HL-60 (cell line): ENCODE measurements around the gene DDX18.

Experiments used
- DNase-seq, 2 experiments: peaks; one replicate each; pipeline ENCODE4 v3.0.0-alpha.2; 2010 to 2020; ENCODE audit warnings: low read depth in 1 of 2, low spot score in 1 of 2
- H3K27ac ChIP-seq: fragments of 250-450 bp; sonication (Bioruptor Pico); replicated peaks from 2 replicates; pipeline ENCODE4 v1.5.1; 2020; ENCODE audit warnings: mild to moderate bottlenecking, moderate library complexity
- H3K27me3 ChIP-seq: fragments of 250-450 bp; sonication (Bioruptor Pico); 2 replicates; pipeline ENCODE4 v1.5.1; 2021; ENCODE audit warnings: mild to moderate bottlenecking, moderate library complexity; ENCODE audit not compliant: insufficient read depth, poor library complexity, severe bottlenecking
- H3K4me3 ChIP-seq: replicated peaks from 2 replicates; pipeline ENCODE4 v1.5.1; 2011; ENCODE audit warnings: mild to moderate bottlenecking, control low read depth, low read length; ENCODE audit not compliant: insufficient read depth
- GABPA ChIP-seq: IDR thresholded peaks from 2 replicates; pipeline ENCODE4 v1.6.1; 2012; ENCODE audit warnings: low read depth
- POLR2AphosphoS5 ChIP-seq: IDR thresholded peaks from 2 replicates; pipeline ENCODE4 v1.6.1; 2012; ENCODE audit warnings: low read depth
- SPI1 ChIP-seq: IDR thresholded peaks from 2 replicates; pipeline ENCODE4 v1.6.1; 2012; ENCODE audit warnings: low read depth, mild to moderate bottlenecking, borderline replicate concordance
- TF ChIP-seq, protein P1 (sequence below): IDR thresholded peaks from 2 replicates; pipeline ENCODE4 v1.6.1; 2012; ENCODE audit warnings: low read depth; ENCODE audit not compliant: insufficient replicate concordance
- TF ChIP-seq, protein P2 (sequence below): IDR thresholded peaks from one replicate; pipeline ENCODE4 v1.5.1; 2011; ENCODE audit warnings: low read length, control low read depth, inconsistent platforms; ENCODE audit not compliant: insufficient read depth

The DDX18 gene

DNA sequence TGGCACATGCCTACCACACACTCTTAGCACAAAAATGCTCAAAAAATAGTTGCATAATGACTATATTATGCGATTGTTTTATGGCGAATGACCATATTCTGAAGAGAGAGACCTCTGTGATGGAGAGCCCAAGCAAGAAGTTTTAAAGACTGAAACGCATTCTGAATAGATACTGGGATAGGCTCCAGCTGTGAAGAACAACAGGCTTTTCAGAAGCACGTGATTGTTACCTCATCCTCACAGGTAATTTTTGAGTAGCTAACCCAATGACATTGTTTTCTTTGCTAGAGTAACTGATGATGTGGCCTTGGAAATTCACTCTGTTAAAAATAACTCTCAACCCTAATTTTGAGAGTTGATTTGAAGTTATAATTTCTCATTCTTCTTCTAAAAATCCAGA lies 2.0 kb upstream of the DDX18 start:
- TF ChIP-seq, protein P1, sequence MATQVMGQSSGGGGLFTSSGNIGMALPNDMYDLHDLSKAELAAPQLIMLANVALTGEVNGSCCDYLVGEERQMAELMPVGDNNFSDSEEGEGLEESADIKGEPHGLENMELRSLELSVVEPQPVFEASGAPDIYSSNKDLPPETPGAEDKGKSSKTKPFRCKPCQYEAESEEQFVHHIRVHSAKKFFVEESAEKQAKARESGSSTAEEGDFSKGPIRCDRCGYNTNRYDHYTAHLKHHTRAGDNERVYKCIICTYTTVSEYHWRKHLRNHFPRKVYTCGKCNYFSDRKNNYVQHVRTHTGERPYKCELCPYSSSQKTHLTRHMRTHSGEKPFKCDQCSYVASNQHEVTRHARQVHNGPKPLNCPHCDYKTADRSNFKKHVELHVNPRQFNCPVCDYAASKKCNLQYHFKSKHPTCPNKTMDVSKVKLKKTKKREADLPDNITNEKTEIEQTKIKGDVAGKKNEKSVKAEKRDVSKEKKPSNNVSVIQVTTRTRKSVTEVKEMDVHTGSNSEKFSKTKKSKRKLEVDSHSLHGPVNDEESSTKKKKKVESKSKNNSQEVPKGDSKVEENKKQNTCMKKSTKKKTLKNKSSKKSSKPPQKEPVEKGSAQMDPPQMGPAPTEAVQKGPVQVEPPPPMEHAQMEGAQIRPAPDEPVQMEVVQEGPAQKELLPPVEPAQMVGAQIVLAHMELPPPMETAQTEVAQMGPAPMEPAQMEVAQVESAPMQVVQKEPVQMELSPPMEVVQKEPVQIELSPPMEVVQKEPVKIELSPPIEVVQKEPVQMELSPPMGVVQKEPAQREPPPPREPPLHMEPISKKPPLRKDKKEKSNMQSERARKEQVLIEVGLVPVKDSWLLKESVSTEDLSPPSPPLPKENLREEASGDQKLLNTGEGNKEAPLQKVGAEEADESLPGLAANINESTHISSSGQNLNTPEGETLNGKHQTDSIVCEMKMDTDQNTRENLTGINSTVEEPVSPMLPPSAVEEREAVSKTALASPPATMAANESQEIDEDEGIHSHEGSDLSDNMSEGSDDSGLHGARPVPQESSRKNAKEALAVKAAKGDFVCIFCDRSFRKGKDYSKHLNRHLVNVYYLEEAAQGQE: no peak
- TF ChIP-seq, protein P2, sequence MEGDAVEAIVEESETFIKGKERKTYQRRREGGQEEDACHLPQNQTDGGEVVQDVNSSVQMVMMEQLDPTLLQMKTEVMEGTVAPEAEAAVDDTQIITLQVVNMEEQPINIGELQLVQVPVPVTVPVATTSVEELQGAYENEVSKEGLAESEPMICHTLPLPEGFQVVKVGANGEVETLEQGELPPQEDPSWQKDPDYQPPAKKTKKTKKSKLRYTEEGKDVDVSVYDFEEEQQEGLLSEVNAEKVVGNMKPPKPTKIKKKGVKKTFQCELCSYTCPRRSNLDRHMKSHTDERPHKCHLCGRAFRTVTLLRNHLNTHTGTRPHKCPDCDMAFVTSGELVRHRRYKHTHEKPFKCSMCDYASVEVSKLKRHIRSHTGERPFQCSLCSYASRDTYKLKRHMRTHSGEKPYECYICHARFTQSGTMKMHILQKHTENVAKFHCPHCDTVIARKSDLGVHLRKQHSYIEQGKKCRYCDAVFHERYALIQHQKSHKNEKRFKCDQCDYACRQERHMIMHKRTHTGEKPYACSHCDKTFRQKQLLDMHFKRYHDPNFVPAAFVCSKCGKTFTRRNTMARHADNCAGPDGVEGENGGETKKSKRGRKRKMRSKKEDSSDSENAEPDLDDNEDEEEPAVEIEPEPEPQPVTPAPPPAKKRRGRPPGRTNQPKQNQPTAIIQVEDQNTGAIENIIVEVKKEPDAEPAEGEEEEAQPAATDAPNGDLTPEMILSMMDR: no peak
- TF ChIP-seq SPI1: no peak
- no peak for TF ChIP-seq POLR2AphosphoS5
- no peak for TF ChIP-seq GABPA
- Histone ChIP-seq H3K4me3 (no peak overlapping the region), H3K27ac (no peak overlapping the region), H3K27me3 (no peaks in the 10 kb centered on the region)
- no peak for DNase-seq

DNA sequence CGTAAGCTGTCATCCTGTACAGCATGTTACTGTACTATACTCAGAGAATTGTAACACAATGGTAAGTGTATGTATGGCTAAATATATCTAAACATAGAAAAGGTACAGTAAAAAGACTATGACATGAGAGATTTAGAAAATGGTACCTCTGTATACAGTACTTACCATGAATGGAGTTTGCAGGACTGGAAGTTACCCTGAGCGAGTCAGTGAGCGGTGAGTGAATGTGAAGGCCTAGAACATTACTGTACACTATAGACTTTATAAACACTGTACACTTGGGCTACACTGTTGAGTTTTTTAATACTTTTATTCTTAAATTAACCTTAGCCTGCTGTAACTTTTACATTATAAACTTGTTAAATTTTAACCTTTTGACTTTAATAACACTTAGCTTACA lies 1.5 kb downstream of the DDX18 start:
- TF ChIP-seq, protein P1: no peak
- TF ChIP-seq, protein P2: no peak
- no peak for TF ChIP-seq GABPA
- no peak for TF ChIP-seq POLR2AphosphoS5
- TF ChIP-seq SPI1: no peak

DNA sequence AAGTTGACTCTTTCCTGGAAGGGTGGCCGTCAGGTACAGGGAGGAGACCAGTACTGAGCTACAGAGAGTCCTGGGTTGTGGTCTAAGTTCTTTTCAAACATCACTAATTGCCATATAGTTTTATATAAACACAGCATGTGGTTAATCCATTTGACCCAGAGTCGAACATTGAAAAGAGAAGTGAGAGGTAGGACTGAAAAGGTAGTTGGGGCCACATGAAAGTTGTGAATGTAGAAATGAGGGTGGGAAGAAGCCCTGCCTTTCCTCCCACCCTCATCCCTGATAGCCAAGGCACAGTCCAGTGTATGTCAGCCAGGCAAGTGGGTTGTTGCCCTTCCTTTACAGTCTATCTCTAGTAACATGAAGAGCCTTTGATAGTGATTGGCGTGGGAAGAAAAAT lies 4.4 kb downstream of the DDX18 start:
- DNase-seq: no peak
- no peak overlapping the region for H3K4me3 ChIP-seq
- no peak for TF ChIP-seq SPI1
- TF ChIP-seq, protein P1: no peak
- no peak for TF ChIP-seq POLR2AphosphoS5
- no peak for TF ChIP-seq GABPA
- TF ChIP-seq, protein P2: no peak
- H3K27ac ChIP-seq: no peak overlapping the region
- no peaks in the 10 kb centered on the region for H3K27me3 ChIP-seq

More for the DNA sequence above, 1.5 kb downstream of the DDX18 start:
- Histone ChIP-seq H3K27ac (peak overlapping the region; percentile 86; the same call in 1 of the 2 replicates), H3K27me3 (no peaks in the 10 kb centered on the region), H3K4me3 (peak overlapping the region; percentile 95)
- no peak for DNase-seq
